ENCODE results near the gene TCEA3.

- TF ChIP-seq CTCF (IDR thresholded peaks at IDR 0.05; ENCODE audit: low read depth, low read length) (no peak), EZH2phosphoT487 (IDR thresholded peaks at IDR 0.05; ENCODE audit: low read depth) (no peak)
Observed at GRCh38 chr1:23416964-23417363, 7.6 kb downstream of the TCEA3 start.
